ENCODE data around the gene SLC16A10. TPM values are rescaled to one million over a fixed set of nuclear protein-coding genes. Genes with fewer than 3 reads are reported as not detected.

The SLC16A10 gene
- total and polyA plus RNA-seq, 2 of the 4 experiments (the other 2 are of a cell fraction) = not detected

DNA sequence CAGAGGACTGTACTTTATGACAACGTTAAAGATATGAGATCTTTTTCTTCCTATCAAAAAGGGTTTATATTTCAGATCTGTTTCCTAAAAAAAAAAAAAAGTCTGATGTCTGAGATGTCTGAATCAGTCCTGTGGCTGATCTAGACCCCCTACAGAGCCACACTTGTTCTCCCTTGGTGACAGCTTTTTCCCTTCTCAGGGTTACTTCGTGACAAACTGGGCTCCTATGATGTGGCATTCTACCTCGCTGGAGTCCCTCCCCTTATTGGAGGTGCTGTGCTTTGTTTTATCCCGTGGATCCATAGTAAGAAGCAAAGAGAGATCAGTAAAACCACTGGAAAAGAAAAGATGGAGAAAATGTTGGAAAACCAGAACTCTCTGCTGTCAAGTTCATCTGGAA is 134.5 kb downstream of the SLC16A10 start:
- dilution Hi-C loops (cut with HindIII; ENCODE audit: low sequenced_read_pairs, unreplicated experiment) = no loop called here
- POLR2A ChIA-PET (ENCODE audit: unreplicated experiment) = interaction anchor here (0.7 kb wide), 1 partner anchor 12 kb away, joined by 7 read pairs; no protein-coding TSS in a partner anchor
- no peak overlapping the region for H2AFZ ChIP-seq (replicated peaks; ENCODE audit: low read length, poor library complexity)

More for the DNA sequence above, 134.5 kb downstream of the SLC16A10 start:
- Histone ChIP-seq H2BK15ac (ENCODE audit: low read depth, low read length) (no peak overlapping the region), H2BK20ac (ENCODE audit: low read depth, low read length) (no peak overlapping the region), H2BK5ac (ENCODE audit: low read depth, low read length, poor library complexity, severe bottlenecking) (no peak overlapping the region), H3K9me1 (ENCODE audit: insufficient read depth, low read length) (no peaks in the 10 kb centered on the region), H2AK9ac (replicated peaks; ENCODE audit: low read depth, low read length, poor library complexity) (no peak overlapping the region), H3K23ac (ENCODE audit: low read depth, low read length) (no peak overlapping the region), H3K9ac (ENCODE audit: low read depth, low read length) (no peak overlapping the region), H3K4me2 (ENCODE audit: low read depth, low read length) (no peak overlapping the region), H4K5ac (ENCODE audit: low read depth, low read length) (no peak overlapping the region), H4K8ac (ENCODE audit: low read depth in 2 of 2, low read length in 2 of 2) (no peak overlapping the region), H3K4ac (ENCODE audit: low read depth, low read length) (no peak overlapping the region), H3K79me1 (ENCODE audit: low read depth in 1 of 2, low read length in 2 of 2) (no peaks in the 10 kb centered on the region), H3K14ac (replicated peaks; ENCODE audit: low read depth, low read length) (no peak overlapping the region), H4K91ac (ENCODE audit: insufficient read depth, low read depth, low read length) (no peak overlapping the region), H2BK120ac (ENCODE audit: low read depth, low read length) (no peak overlapping the region), H3K9me3 (ENCODE audit: control insufficient read depth, insufficient read depth, low read length) (no peaks in the 10 kb centered on the region), H3K4me3 (ENCODE audit: insufficient read depth, low read depth, low read length) (no peak overlapping the region), H3K27ac (ENCODE audit: insufficient read depth, low read length) (no peak overlapping the region), H3K27me3 (ENCODE audit: control insufficient read depth, insufficient read depth, low read length) (no peaks in the 10 kb centered on the region), H3K4me1 (ENCODE audit: control insufficient read depth, insufficient read depth, low read length) (no peaks in the 10 kb centered on the region), H3K18ac (ENCODE audit: low read depth, low read length) (no peak overlapping the region), H4K20me1 (ENCODE audit: insufficient read depth, low read length) (no peaks in the 10 kb centered on the region), H2AK5ac (ENCODE audit: low read depth, low read length) (no peak overlapping the region), H3K36me3 (ENCODE audit: control insufficient read depth, insufficient read depth, low read length) (no peaks in the 10 kb centered on the region), H3K56ac (ENCODE audit: extremely low read depth, insufficient read depth, low read length) (no peak overlapping the region)
- intact Hi-C loops (cut with micrococcal nuclease) = no loop called here
- TF ChIP-seq RAD21 (IDR thresholded peaks at IDR 0.05; ENCODE audit: low read length) (no peak), MXI1 (IDR thresholded peaks at IDR 0.05; ENCODE audit: borderline replicate concordance, low read depth, low read length) (no peak), FOS (IDR thresholded peaks at IDR 0.05; ENCODE audit: low read depth, low read length) (no peak), CEBPB (IDR thresholded peaks at IDR 0.05; ENCODE audit: low read depth, low read length) (no peak), RCOR1 (IDR thresholded peaks at IDR 0.05; ENCODE audit: insufficient replicate concordance, low read length) (no peak), MAFK (IDR thresholded peaks at IDR 0.05; ENCODE audit: low read depth, low read length) (no peak), CHD1 (IDR thresholded peaks at IDR 0.05; ENCODE audit: low read depth, low read length) (no peak), SMC3 (IDR thresholded peaks at IDR 0.05; ENCODE audit: low read depth, low read length) (no peak), BHLHE40 (IDR thresholded peaks at IDR 0.05; ENCODE audit: low read depth, low read length) (no peak), POLR2A (IDR thresholded peaks at IDR 0.05; ENCODE audit: low read depth, low read length) (no peak), NFE2L2 (IDR thresholded peaks at IDR 0.05; ENCODE audit: low read depth, low read length) (no peak), MAZ (IDR thresholded peaks at IDR 0.05; ENCODE audit: borderline replicate concordance, low read depth, low read length) (no peak), RFX5 (IDR thresholded peaks at IDR 0.05; ENCODE audit: low read depth, low read length) (no peak)
- TF ChIP-seq, protein P1, sequence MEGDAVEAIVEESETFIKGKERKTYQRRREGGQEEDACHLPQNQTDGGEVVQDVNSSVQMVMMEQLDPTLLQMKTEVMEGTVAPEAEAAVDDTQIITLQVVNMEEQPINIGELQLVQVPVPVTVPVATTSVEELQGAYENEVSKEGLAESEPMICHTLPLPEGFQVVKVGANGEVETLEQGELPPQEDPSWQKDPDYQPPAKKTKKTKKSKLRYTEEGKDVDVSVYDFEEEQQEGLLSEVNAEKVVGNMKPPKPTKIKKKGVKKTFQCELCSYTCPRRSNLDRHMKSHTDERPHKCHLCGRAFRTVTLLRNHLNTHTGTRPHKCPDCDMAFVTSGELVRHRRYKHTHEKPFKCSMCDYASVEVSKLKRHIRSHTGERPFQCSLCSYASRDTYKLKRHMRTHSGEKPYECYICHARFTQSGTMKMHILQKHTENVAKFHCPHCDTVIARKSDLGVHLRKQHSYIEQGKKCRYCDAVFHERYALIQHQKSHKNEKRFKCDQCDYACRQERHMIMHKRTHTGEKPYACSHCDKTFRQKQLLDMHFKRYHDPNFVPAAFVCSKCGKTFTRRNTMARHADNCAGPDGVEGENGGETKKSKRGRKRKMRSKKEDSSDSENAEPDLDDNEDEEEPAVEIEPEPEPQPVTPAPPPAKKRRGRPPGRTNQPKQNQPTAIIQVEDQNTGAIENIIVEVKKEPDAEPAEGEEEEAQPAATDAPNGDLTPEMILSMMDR (conservative IDR thresholded peaks at IDR 0.05; ENCODE audit: low read depth, low read length) = no peak
- TF ChIP-seq, protein P2, sequence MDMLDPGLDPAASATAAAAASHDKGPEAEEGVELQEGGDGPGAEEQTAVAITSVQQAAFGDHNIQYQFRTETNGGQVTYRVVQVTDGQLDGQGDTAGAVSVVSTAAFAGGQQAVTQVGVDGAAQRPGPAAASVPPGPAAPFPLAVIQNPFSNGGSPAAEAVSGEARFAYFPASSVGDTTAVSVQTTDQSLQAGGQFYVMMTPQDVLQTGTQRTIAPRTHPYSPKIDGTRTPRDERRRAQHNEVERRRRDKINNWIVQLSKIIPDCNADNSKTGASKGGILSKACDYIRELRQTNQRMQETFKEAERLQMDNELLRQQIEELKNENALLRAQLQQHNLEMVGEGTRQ (IDR thresholded peaks at IDR 0.05; ENCODE audit: low read depth, low read length) = no peak
- TF ChIP-seq, protein P3, sequence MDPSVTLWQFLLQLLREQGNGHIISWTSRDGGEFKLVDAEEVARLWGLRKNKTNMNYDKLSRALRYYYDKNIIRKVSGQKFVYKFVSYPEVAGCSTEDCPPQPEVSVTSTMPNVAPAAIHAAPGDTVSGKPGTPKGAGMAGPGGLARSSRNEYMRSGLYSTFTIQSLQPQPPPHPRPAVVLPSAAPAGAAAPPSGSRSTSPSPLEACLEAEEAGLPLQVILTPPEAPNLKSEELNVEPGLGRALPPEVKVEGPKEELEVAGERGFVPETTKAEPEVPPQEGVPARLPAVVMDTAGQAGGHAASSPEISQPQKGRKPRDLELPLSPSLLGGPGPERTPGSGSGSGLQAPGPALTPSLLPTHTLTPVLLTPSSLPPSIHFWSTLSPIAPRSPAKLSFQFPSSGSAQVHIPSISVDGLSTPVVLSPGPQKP (IDR thresholded peaks at IDR 0.05; ENCODE audit: borderline replicate concordance, low read depth, low read length) = no peak
- no CpG with 5 or more reads among the region's 4 CpGs for WGBS, 2 experiments (ENCODE audit: extremely low coverage in 2 of 2, insufficient read length in 1 of 2)
- CTCF ChIA-PET = interaction anchor here (1.3 kb wide), 1 partner anchor 11 kb away, joined by 3 read pairs; no protein-coding TSS in a partner anchor
- no TSS peak for BruUV-seq (replicated peaks)
- DNase-seq (no peak), ATAC-seq (ENCODE audit: low read depth) (no peak)
- in situ Hi-C loops (cut with MboI; ENCODE audit: low sequenced_read_pairs) = loop anchor here (25.0 kb wide), 1 partner anchor 685 kb away; no protein-coding TSS in a partner anchor
